Heart right ventricle (tissue), 16 donors: ENCODE measurements around the gene FLRT1. TPM values are rescaled to one million over a fixed set of nuclear protein-coding genes. Genes with fewer than 3 reads are reported as not detected.
A peak's percentile ranks its signal among the peaks of the same experiment; 100 is the strongest.

Source experiments
- ATAC-seq, 8 donors: fragments of 200-7000 bp; cut with Tn5 transposase; one replicate each; pipeline ENCODE4 v1.9.1; 2020; ENCODE audit warnings: mild to moderate bottlenecking in 8 of 8, moderate library complexity in 8 of 8, moderate number of reproducible peaks in 1 of 8
- DNase-seq, 2 donors: peaks; one replicate each; pipeline ENCODE4 v3.0.0-alpha.2; 2020
- H3K27ac ChIP-seq, 10 donors: fragments of 200-600 bp; sonication (generic) in 2 of 10; one replicate each; pipeline versions ENCODE4 v1.5.0 to v1.8.0; 2020 to 2022; ENCODE audit warnings: mild to moderate bottlenecking in 3 of 10
- H3K27me3 ChIP-seq, 7 donors: fragments of 200-600 bp; one replicate each; pipeline ENCODE4 v1.8.0; 2021 to 2022; ENCODE audit warnings: mild to moderate bottlenecking in 2 of 7
- H3K36me3 ChIP-seq, 9 donors: fragments of 200-600 bp; sonication (generic) in 1 of 9; one replicate each; pipeline versions ENCODE4 v1.5.0 to v1.8.0; 2020 to 2022; ENCODE audit warnings: mild to moderate bottlenecking in 2 of 9
- H3K4me1 ChIP-seq, 9 donors: fragments of 200-600 bp; sonication (generic) in 1 of 9; one replicate each; pipeline versions ENCODE4 v1.5.0 to v1.8.0; 2020 to 2022; ENCODE audit warnings: mild to moderate bottlenecking in 4 of 9
- H3K4me3 ChIP-seq, 10 donors: fragments of 200-600 bp; sonication (generic) in 2 of 10; one replicate each; pipeline versions ENCODE4 v1.5.0 to v1.8.0; 2020 to 2022; ENCODE audit warnings: mild to moderate bottlenecking in 7 of 10, moderate library complexity in 2 of 10
- H3K9me3 ChIP-seq, 11 donors: fragments of 200-600 bp in 10 of 11; sonication (generic) in 2 of 11; one replicate each; pipeline versions ENCODE4 v1.5.0 to v1.8.0; 2013 to 2022; ENCODE audit warnings: mild to moderate bottlenecking in 2 of 11, control low read depth in 1 of 11, moderate library complexity in 1 of 11
- CTCF ChIP-seq, 9 donors: fragments of 200-600 bp; sonication (generic) in 2 of 9; IDR thresholded peaks; one replicate each; pipeline versions ENCODE4 v1.5.0 to v1.8.0; 2021 to 2022; ENCODE audit warnings: antibody characterized with exemption in 9 of 9, mild to moderate bottlenecking in 5 of 9, moderate library complexity in 1 of 9
- WGBS, 2 donors: extraction: QIAGEN DNeasy Blood & Tissue Kit; methylation state at CpG; one replicate each; pipeline ENCODE4 v1.1.7; 2013; ENCODE audit warnings: inconsistent platforms in 1 of 2; 5-methylcytosine and 5-hydroxymethylcytosine counted together
- intact Hi-C, 10 donors: fragments of 100-400 bp; cut with DNase I; formaldehyde crosslinking; loops; one replicate each; pipeline versions ENCODE4 v1.11.1 to v1.14.2; 2022
- polyA plus RNA-seq, 2 donors: library from polyadenylated mRNA; stranded (reverse); fragments of 200-250 nt; gene quantifications; one replicate each; pipeline ENCODE4 v1.2.3, GENCODE V29; 2013
- total RNA-seq, 10 donors: library from RNA; stranded (reverse); fragmentation: NEBNext Ultra II Directional in 3 of 10; extraction: Animal tissue kit (Norgen Biotek cat#: 25700) in 3 of 10; gene quantifications; one replicate each; pipeline versions ENCODE4 v1.2.1 to v1.2.4, GENCODE V29; 2021 to 2023
- donor health status: Arrhythmogenic right ventricular cardiomyopathy.
- donor health status: ischemic (EF 13 %, LVEDD 7.1; RV severe dilation, severe dysfunction).
- donor health status: healthy with polysubstance abuse.
- donor health status: DM: no; HTN: yes; CAD: no.
- donor health status: DM: no; HTN: no; CAD: no.
- donor health status: ischemic (EF 25% LVEDD 6.9; RV normal size, moderate dysfunction).
- donor health status: ischemic (EF 25% LVEDD 5.7; RV mildly dilated, moderate dysfunction).
- donor health status: healthy.
- donor health status: DM: yes; HTN: yes; CAD: no.
- donor health status: Ischemic cardiomyopathy.
- donor health status: ischemic (EF 35%, LVEDD 5.7; RV mildly dilated, moderate dysfunction).
- donor health status: nonischemic (EF 11% LVEDD 7.7; RV severe dilation, severe dysfunction).
- donor health status: DM: yes; HTN: yes; CAD: no.
- donor health status: PGD.
- donor health status: ischemic (EF 29% LVEDD 5.4; RV normal size, mild dysfunction).
- donor health status: nonischemic (EF 23%, LVEDD 6.1; RV moderate dilation, normal function).

The FLRT1 gene
- total and polyA plus RNA-seq, 12 donors: 0.17 to 0.83 (median 0.39) TPM

GRCh38 chr11:64008283-64008913 is 27.3 kb upstream of the FLRT1 start:
- Histone ChIP-seq H3K4me3 (peak overlapping the region in 9 of 10 donors; percentile 28 to 54 (median 45)), H3K4me1 (peaks cover 0 to 29% (median 17%) of the 10 kb centered on the region in 9 donors), H3K27me3 (peaks cover 0 to 47% (median 0%) of the 10 kb centered on the region in 7 donors), H3K36me3 (no peaks in the 10 kb centered on the region), H3K9me3 (no peaks in the 10 kb centered on the region), H3K27ac (peak overlapping the region in 7 of 10 donors; percentile 2 to 52 (median 33))
- ATAC-seq (peak in 1 of 8 donors; percentile 4), DNase-seq (no peak)
- intact Hi-C loops: loop anchor here in 1 of 10 donors (2.0 kb wide), 1 partner anchor 64 kb away; no protein-coding TSS in a partner anchor
- no peak for TF ChIP-seq CTCF (IDR thresholded peaks at IDR 0.05)
- WGBS, 2 donors: 91 to 93% methylated on average over 26 of the region's 26 CpGs

GRCh38 chr11:64008914-64009633 is 26.7 kb upstream of the FLRT1 start:
- no peaks in the 10 kb centered on the region for H3K36me3 ChIP-seq
- H3K4me1 ChIP-seq: peaks cover 0 to 22% (median 17%) of the 10 kb centered on the region in 9 donors
- DNase-seq (no peak), ATAC-seq (no peak)
- H3K27me3 ChIP-seq: peaks cover 0 to 40% (median 0%) of the 10 kb centered on the region in 7 donors
- no peak overlapping the region for H3K27ac ChIP-seq
- 93 to 95% methylated on average over 18 of the region's 18 CpGs for WGBS, 2 donors
- intact Hi-C loops: loop anchor here in 1 of 10 donors (2.0 kb wide), 1 partner anchor 64 kb away; no protein-coding TSS in a partner anchor
- TF ChIP-seq CTCF (IDR thresholded peaks at IDR 0.05): no peak
- H3K4me3 ChIP-seq: no peak overlapping the region
- no peaks in the 10 kb centered on the region for H3K9me3 ChIP-seq

- DNase-seq (no peak), ATAC-seq (no peak)
- H3K9me3 ChIP-seq: no peaks in the 10 kb centered on the region
- H3K36me3 ChIP-seq: no peaks in the 10 kb centered on the region
- 98 to 100% methylated on average over 8 of the region's 8 CpGs for WGBS, 2 donors
- no peak overlapping the region for H3K27ac ChIP-seq
- no peak for TF ChIP-seq CTCF (IDR thresholded peaks at IDR 0.05)
- H3K27me3 ChIP-seq: peaks cover 0 to 33% (median 0%) of the 10 kb centered on the region in 7 donors
- intact Hi-C loops: loop anchor here in 2 of 10 donors (2.0 to 5.0 kb wide), 2 partner anchors 43 to 63 kb away; no protein-coding TSS in a partner anchor
- no peak overlapping the region for H3K4me3 ChIP-seq
- H3K4me1 ChIP-seq: peaks cover 0 to 19% (median 17%) of the 10 kb centered on the region in 9 donors
These were observed 26.0 kb upstream of the FLRT1 start for GRCh38 chr11:64009710-64010109.

- Histone ChIP-seq H3K36me3 (no peaks in the 10 kb centered on the region), H3K4me1 (peaks cover 0 to 19% (median 17%) of the 10 kb centered on the region in 9 donors), H3K9me3 (no peaks in the 10 kb centered on the region), H3K4me3 (no peak overlapping the region), H3K27ac (no peak overlapping the region), H3K27me3 (peaks cover 0 to 26% (median 0%) of the 10 kb centered on the region in 7 donors)
- 94 to 100% methylated on average over 2 of the region's 2 CpGs for WGBS, 2 donors
- TF ChIP-seq CTCF (IDR thresholded peaks at IDR 0.05): no peak
- no peak for DNase-seq
- intact Hi-C loops: loop anchor here in 1 of 10 donors (5.0 kb wide), 1 partner anchor 42 kb away; no protein-coding TSS in a partner anchor
- no peak for ATAC-seq
These were observed 24.9 kb upstream of the FLRT1 start for GRCh38 chr11:64010783-64011182.
